ENCODE results near the gene CCNL2.
"Not testable (repeated sequence)": the region's sequence is repeated elsewhere in the genome, so short reads cannot be mapped to it uniquely, and the experiment has no call there.

Gene CCNL2

DNA sequence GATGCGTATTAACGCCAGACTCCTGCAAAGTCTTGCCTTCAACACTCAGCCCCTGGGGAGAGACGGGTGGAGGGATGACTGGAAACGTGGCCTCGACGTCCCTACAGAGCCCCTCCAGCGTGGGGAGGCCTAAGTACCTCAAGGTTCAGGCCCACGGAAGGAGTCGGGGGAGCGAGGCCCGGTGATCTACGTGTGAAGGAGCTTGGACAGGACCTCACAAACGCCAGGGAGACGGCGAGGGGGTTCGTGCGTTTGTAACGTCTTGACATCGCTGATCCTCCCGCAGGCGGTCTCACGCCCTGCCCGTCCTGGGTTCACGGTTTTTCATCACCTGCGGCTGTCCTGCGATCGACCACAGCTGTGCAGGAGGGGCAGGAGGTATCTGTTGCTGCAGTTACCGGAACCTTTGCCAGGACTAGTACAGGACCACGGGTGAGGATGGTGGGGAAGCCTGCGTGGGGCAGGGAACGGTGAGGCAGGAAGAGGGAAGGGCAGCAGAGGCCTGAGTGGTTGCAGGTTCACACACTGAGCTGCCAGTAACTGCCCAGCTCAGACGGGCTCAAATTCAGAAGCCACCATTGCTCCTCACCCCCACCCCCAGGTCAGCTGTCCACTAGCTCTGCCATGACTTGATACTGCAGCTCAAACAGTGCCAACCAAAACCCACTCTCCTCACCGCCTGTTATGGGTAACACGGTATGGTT is 889 bp upstream of the CCNL2 start:
- DNase-seq, result peak; percentile 48

GRCh38 chr1:1398677-1399186 is 403 bp downstream of the CCNL2 start:
- DNase-seq, result no peak

DNA sequence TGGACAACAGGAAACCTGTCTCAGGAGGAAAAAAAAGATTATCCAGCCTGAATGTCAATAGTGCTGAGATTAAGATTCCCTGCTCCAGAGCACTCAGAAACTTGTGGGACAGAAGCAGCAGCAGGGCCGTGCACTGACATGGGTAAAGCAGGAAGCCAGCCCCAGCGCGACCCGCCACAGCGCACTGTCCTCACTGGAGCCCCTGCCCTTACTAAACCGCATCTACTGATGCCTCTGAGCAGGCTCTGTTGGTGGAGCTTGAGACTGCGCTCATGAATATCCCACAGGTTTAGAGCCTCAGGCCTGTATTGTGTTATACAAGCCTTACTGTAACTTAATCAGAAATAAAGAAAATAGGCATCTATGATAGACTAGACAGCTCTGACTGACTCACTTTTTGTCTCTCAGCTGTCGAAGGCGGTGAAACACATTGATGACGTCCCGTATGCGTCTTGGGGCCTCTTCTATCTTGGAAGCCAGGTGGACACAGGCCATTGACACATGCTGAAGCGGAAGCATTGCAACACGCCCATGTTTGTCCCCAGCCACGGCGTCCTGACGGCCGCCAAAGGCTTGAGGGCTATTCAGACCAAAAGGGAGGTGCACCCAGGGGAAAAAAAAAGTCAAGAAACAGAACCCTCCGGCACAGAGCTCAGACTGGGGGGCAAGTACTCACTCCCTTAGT is 1.2 kb downstream of the CCNL2 start:
- DNase-seq, result no peak

DNA sequence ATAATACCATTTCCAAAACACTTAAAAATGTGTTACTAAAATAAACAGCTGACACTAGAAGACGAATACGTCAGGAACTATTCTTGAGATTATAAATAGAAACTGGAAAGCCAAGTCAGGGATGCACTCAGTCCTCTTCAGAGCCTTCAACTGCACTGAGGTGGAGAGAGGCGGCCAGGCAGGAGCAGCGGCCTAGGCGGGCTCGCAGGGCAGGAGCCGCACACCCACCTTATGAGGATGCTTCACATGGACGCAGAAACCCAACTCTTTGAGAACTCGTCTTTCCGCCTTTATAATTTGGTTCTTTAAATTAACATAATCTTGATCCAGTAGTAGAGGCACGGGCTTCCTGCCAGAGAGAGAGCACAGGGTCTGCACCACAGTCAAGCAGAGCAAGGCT is 4.0 kb downstream of the CCNL2 start:
- no peak for DNase-seq

- DNase-seq, result no peak
These were observed 5.0 kb downstream of the CCNL2 start for GRCh38 chr1:1394116-1394515.

DNA sequence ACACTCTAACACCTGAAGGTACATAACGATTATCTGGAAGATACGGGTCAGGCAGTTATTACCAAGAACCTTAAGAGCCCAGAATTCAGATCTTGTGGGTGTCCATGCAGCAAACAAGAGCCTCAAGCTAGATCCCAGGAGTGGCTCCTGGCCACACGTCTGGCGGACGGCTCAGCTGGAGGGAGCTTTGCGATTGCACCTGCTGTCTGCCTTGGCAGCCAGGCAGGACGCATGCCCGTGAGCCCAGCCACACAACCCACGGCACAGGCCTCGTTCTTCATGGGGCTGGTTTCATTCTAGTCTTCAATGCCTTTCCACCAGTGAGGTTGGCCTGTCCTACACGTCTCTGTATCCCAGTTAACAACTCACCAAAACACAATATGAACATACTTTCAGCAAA is 5.7 kb downstream of the CCNL2 start:
- no peak for DNase-seq

DNA sequence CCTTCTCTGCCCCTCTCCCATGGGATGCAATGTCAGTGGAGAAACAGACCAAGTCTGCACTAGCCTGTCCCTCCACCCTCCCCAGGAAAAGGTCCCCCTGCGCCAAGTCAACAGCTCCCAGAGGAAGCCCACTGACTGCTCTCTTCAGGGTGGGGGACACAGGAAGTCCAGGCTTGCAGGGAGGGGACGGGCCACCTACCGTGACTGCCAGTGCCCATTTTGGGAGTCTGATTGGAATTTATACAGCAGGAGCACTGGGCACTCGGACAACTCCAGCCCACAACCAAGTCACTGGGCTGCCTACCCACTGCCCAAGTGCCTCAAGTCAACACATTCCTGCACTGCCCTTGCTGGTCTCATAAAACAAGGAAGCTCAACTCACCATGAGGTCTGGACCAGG is 6.1 kb downstream of the CCNL2 start:
- DNase-seq, result no peak

DNA sequence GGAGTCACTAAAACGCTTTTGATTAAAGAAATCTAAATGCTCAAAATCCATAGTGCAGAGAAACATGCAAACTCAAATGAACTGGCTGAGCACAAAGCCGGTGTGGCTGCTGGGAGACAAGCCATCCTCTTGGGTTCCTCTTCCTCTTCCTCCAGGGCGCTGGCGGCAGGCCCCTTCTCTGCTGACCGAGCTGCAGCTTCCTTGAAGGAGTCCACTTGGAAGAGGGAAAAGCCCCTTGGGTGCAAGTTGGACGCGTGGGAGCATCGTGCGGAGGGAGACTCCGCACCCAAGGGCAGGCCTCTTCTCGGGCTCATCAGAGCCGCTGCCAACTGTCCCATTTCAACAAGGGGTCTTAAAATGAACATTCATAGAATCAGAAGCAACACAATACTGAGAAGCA is 7.9 kb downstream of the CCNL2 start:
- no peak for DNase-seq

DNA sequence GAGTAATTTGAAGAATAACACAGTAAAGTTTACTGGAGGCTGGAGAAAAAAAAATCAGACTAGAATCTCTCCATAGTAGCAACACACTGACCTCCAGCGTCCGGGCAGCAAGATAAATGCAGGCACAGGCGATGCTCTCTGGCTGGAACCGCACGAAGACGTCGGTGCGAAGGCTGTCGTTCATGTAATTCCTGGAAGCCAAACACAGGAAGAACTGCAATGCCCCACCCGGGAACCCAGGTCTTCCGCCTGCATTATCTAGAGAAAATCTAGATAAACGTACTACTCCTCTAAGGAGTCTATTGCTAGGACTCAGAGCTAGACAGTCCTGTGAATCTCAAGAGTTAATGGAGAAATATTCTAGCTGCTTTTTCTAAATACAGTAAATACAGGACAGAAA is 8.5 kb downstream of the CCNL2 start:
- no peak for DNase-seq

- no peak for DNase-seq
These were observed 11.1 kb downstream of the CCNL2 start for GRCh38 chr1:1388078-1388472.

DNA sequence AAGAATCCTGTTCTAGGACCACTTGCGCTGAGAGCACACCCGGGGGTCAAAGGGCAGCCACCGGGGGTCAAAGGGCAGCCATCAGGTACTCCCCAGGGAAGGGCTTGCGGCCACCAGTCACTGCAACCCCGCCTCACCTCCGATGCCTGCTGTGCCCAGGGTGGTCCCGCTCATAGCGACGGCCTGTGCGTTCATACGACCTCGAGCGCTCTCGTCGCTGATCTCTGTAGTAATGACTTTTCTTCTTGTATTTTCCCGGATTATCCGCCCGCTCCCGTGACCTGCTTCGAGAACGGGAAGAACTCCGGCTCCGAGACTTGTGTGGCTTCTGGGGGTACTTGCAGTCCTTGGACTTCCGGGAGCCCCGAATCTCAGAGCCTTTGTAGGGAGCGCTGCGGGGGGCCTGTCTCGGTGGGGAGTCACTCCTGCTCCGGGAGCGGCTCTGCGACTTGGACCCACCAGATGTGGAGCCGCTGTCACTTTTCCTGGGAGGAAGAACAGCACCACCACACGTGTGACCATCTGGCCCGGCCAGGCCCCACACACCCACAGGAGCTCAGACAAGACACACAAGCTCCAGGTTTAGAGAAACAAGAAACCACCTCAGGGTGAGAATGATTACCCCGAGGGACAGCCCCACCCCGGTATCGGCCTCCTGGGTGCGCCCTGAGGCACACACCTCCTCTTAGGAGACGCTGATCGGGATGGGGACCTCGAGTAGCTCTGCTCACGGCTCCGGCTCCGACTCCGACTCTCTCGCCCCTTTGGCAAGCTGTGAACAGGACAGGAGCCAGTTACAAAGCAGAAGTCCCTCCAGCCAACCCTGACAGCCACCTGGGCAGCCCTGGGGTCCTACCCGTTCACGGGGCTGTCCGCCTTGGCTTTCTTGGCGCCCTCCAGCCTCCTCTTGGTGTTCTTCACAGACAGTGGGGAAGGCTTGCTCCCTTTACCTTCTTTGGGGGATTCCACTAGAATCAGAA is 11.7 kb downstream of the CCNL2 start:
- DNase-seq, result no peak

DNA sequence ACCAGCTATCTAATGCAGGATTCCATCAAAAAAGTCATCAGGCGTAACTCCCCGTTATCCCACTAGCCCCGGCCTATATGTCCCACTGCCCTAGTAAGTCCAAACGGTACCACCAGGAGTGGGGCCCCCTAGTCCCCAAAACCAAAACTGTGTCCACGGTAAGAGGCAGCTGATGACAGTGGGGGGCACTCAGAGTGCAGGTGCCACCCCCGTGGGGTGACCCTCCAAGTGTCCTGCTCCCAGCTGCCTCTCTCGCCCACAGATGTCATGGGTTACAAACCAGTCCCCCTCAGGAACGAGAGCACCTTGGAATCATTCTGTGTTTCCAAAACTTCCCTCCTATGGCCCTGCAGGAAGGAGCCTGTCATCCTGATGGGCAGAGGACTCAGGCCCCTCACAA is 13.2 kb downstream of the CCNL2 start:
- DNase-seq, result no peak

DNA sequence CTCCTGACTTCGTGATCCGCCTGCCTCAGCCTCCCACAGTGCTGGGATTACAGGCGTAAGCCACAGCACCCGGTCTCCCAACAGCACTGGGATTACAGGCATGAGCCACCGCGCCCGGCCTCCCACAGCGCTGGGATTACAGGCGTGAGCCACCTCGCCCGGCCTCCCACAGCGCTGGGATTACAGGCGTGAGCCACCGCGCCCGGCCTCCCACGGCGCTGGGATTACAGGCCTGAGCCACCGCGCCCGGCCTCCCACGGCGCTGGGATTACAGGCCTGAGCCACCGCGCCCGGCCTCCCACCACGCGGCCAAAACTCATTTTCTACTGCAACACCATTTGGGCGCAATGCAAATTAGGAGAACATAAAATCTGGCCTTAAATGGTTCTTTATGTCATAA is 13.8 kb downstream of the CCNL2 start:
- not testable (repeated sequence) for DNase-seq

DNA sequence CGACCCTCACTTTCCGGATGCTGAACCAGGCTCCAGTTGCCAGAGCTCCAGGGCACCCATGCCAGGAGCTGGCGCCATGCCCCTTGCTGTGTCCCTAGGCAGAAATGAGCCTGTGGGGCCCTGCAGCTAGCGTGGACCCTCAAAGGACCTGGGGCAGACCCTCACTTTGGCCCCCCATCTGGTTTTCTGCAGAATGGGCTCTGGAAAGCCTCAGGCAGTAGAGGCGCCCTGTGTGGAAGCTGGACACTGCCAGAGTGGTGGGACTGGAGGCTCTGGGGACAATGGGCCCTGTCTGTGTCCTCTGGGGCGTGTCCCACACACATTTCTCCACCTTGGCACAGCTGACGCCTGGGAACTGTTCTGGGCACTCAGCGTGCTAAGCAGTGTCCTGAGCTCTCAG is 17.8 kb downstream of the CCNL2 start:
- no peak for DNase-seq

DNA sequence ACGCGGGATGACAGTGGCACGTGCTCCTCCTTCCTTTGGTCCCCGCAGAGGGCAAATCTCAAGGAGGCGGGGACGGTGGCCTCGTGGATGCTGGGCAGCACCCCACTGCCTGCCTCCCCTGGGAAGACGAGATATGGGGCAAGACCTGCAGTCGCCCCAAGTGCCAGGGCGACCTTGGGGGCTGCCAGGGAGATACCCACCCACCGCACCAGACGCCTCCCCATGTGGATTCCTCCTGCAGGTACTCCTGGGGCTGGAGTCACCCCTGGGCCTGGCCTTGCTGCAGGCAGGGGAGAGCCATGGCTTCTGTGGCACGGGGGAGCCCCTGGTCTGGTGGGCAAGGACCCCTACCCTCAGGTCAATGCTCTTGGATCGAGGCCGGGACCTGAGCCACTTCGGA is 18.3 kb downstream of the CCNL2 start:
- no peak for DNase-seq

DNA sequence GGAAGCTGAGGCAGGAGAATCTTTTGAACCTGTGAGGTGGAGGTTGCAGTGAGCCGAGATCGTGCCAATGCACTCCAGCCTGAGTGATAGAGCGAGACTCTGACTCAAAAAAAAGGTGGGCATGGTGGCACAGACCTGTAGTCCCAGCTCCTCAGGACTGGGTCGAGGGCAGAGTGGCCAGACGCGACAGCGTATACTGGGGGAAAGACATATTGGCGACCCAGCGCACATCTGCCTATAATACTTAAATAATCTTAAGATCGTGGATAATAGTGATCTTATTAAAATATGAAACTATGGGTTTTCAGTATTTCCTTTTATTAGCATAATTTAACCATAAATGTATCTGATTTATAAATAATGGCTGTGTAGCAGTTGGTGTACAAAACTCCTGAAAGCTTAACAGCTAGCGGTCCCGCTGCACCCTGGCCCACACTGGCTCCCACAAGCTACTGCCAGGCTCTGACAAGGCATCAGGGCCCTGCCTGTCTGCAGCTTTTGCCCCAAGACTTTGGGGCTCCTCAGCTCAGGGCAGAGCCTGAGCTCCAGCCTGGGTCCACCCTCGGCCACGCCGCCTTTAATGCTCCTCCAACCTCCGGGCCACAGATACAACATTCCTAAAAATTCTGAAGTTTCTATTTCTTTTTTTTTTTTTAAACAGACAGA is 21.5 kb downstream of the CCNL2 start:
- no peak for DNase-seq

DNA sequence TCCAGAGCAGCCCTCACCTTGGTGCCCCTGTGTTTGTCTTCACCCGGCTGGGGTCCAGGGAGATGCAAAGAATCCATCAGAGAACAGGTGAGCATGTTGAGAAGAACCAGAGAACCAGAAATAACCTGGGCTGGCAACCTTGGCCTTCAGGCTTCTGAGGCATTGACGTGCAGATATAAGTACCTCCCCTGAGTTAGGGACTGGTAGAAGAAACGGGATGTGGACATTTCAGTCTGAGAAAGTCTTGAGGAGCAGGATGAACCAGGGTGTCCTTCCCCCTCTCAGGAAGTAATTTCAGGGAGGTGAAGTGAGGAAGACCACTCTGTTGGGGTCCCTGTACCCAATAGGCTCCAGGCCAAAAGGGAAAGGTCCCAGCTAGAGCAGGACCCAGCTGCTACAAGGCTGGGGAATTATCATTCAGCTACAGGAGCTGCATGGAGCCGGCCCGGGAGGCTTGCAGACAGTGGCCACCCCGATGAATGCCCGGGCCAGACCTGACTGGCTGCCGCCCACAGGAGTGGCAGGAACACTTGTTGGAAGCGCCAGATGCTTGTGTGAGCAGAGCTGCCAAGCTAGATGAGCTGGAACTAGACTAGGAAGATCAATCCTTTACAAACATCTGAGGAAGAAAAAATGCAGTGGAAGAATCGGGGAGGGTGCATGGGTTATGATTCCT is 22.4 kb downstream of the CCNL2 start:
- DNase-seq, result no peak

- DNase-seq, result peak; percentile 98
These were observed 24.0 kb downstream of the CCNL2 start, which contains the start of gene AURKAIP1 for GRCh38 chr1:1374929-1375662. TSS of gene AURKAIP1 (minus strand) at chr1:1375207. CDS start at chr1:1374756, 451 bp downstream.

DNA sequence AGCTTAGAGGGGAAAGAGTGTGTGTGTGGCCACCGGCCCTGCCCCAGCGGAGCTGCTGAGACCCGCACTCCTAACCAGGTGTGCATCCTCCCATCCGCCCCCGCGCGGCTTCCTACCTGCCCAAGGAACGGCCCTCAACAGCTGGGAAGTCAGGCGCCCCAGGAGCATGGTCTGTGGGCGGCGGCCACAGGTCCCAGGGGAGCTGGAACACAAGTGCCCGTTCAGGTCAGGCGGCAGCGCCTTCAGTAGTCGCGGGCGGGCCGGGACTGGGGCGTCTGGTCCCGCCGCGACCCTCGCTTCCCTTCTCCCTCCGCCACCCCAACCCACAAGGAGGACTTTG is 24.6 kb downstream of the CCNL2 start:
- DNase-seq, result peak; percentile 37

GRCh38 chr1:1373815-1374588 is 25.1 kb downstream of the CCNL2 start:
- DNase-seq, result no peak

All from NCI-H69 (cell line).